HepG2 (cell line): ENCODE measurements around the gene UBC. TPM values are rescaled to one million over a fixed set of nuclear protein-coding genes. Genes with fewer than 3 reads are reported as not detected.

Experiments used
- ATAC-seq: fragments of 200-7000 bp; cut with Tn5 transposase; 3 replicates; pipeline ENCODE4 v1.9.1; 2020; ENCODE audit warnings: mild to moderate bottlenecking, moderate library complexity
- BruUV-seq: library from RNA; stranded (reverse); fragments of 400-500 nt; replicated peaks from 2 replicates; lab custom pipeline; 2021; lab: Mats Ljungman, UMichigan
- CTCF ChIA-PET: fragments of 300-600 bp; formaldehyde crosslinking; extraction: SDS; loops from one replicate; lab custom pipeline; 2021; ENCODE audit warnings: low total read pairs, inconsistent platforms, low intra/inter-chr PET ratio; lab: Yijun Ruan, JAX
- POLR2A ChIA-PET: fragments of 350-600 bp; sonication (Branson Sonifier 250); formaldehyde crosslinking; loops from one replicate; lab custom pipeline; 2020; ENCODE audit warnings: antibody characterized with exemption, inconsistent platforms; lab: Yijun Ruan, JAX
- DNase-seq: peaks from one replicate; pipeline ENCODE4 v3.0.0-alpha.2; 2015; ENCODE audit warnings: low spot score
- FAIRE-seq: peaks from 3 replicates; lab custom pipeline; 2011; peaks lifted over from hg19 to GRCh38; lab: Jason Lieb, UNC
- H2AFZ ChIP-seq: one replicate; pipeline ENCODE4 v1.6.1; 2011; ENCODE audit warnings: low read length, inconsistent platforms
- H3K27ac ChIP-seq: fragments of 300-600 bp; 3 replicates; pipeline ENCODE4 v1.8.0; 2011; ENCODE audit warnings: mixed run types, mild to moderate bottlenecking, mixed read lengths, low read length, inconsistent platforms; ENCODE audit not compliant: insufficient read depth; ENCODE audit errors: extremely low read length
- H3K27me3 ChIP-seq, 2 experiments: fragments of 200-600 bp in 1 of 2; 2 replicates in 1 of 2; 3 replicates in 1 of 2; pipeline versions ENCODE4 v1.6.0 to v1.8.0; 2011; ENCODE audit warnings: low read length in 2 of 2, mild to moderate bottlenecking in 2 of 2, moderate library complexity in 2 of 2, inconsistent platforms in 1 of 2; ENCODE audit not compliant: insufficient read depth in 2 of 2, control insufficient read depth in 1 of 2
- H3K36me3 ChIP-seq, 2 experiments: fragments of 200-600 bp in 1 of 2; replicated peaks in 1 of 2; 2 replicates in 1 of 2; 3 replicates in 1 of 2; pipeline versions ENCODE4 v1.5.1 to v1.8.0; 2011; ENCODE audit warnings: low read length in 2 of 2, inconsistent platforms in 1 of 2; ENCODE audit not compliant: insufficient read depth in 2 of 2, control insufficient read depth in 1 of 2
- H3K4me1 ChIP-seq: 2 replicates; pipeline ENCODE4 v1.5.1; 2012; ENCODE audit warnings: low read length, inconsistent platforms; ENCODE audit not compliant: insufficient read depth
- H3K4me2 ChIP-seq: 2 replicates; pipeline ENCODE4 v1.6.0; 2011; ENCODE audit warnings: low read depth, low read length, inconsistent platforms
- H3K4me3 ChIP-seq, 3 experiments: fragments of 200-600 bp in 1 of 3; sonication (generic), shearing (Covaris generic) in 1 of 3; replicated peaks in 1 of 3; 2 replicates each; pipeline ENCODE4 v1.5.1; 2011 to 2016; ENCODE audit warnings: low read length in 3 of 3, inconsistent platforms in 2 of 3, low read depth in 2 of 3, mild to moderate bottlenecking in 2 of 3, control low read depth in 1 of 3, mixed read lengths in 1 of 3; ENCODE audit not compliant: insufficient read depth in 1 of 3
- H3K79me2 ChIP-seq: one replicate; pipeline ENCODE4 v1.6.1; 2011; ENCODE audit warnings: low read length, inconsistent platforms; ENCODE audit not compliant: insufficient read depth
- H3K9ac ChIP-seq: 2 replicates; pipeline ENCODE4 v1.6.0; 2011; ENCODE audit warnings: mild to moderate bottlenecking, low read depth, low read length, inconsistent platforms; ENCODE audit not compliant: insufficient read depth
- H3K9me3 ChIP-seq: 2 replicates; pipeline ENCODE4 v1.5.1; 2012; ENCODE audit warnings: mild to moderate bottlenecking, low read length
- H4K20me1 ChIP-seq: 2 replicates; pipeline ENCODE4 v1.6.0; 2011; ENCODE audit warnings: inconsistent platforms, mild to moderate bottlenecking, low read length, moderate library complexity; ENCODE audit not compliant: insufficient read depth
- ATAD3A ChIP-seq: sonication (generic); formaldehyde crosslinking; IDR thresholded peaks from 2 replicates; pipeline ENCODE4 v1.4.0; 2020; ENCODE audit warnings: missing genetic modification reagents
- CBX5 ChIP-seq: sonication (generic); formaldehyde crosslinking; IDR thresholded peaks from 2 replicates; pipeline ENCODE4 v1.4.0; 2020; ENCODE audit warnings: missing genetic modification reagents, borderline replicate concordance
- DPF2 ChIP-seq: sonication (generic); formaldehyde crosslinking; IDR thresholded peaks from 2 replicates; pipeline ENCODE4 v1.4.0; 2020; ENCODE audit warnings: mild to moderate bottlenecking, low read depth, missing genetic modification reagents, borderline replicate concordance
- GFI1 ChIP-seq: sonication (generic); formaldehyde crosslinking; IDR thresholded peaks from 2 replicates; pipeline ENCODE4 v1.5.0; 2020; ENCODE audit warnings: missing genetic modification reagents, mild to moderate bottlenecking, borderline replicate concordance
- NR1H2 ChIP-seq: sonication (generic); formaldehyde crosslinking; IDR thresholded peaks from 2 replicates; pipeline ENCODE4 v1.8.1; 2022; ENCODE audit warnings: low read depth, missing genetic modification reagents, borderline replicate concordance
- SOX13 ChIP-seq, 3 experiments: fragments of 450-650 bp in 1 of 3; sonication (generic) in 1 of 3; formaldehyde crosslinking in 1 of 3; IDR thresholded peaks in 2 of 3; conservative IDR thresholded peaks in 1 of 3; 2 replicates each; pipeline versions ENCODE4 v1.5.0 to v1.6.1; 2016 to 2020; ENCODE audit warnings: antibody characterized with exemption in 1 of 3, mild to moderate bottlenecking in 1 of 3, missing compliant biosample characterization in 1 of 3, missing genetic modification reagents in 1 of 3, moderate library complexity in 1 of 3
- SRSF9 ChIP-seq: fragments of 200-400 bp; formaldehyde crosslinking; IDR thresholded peaks from 2 replicates; pipeline ENCODE4 v1.6.1; 2018; ENCODE audit warnings: borderline replicate concordance, mild to moderate bottlenecking, low read depth, low read length; ENCODE audit not compliant: insufficient read depth, poor library complexity, severe bottlenecking
- TEAD3 ChIP-seq: optimal IDR thresholded peaks from 2 replicates; pipeline ENCODE3; 2016; ENCODE audit warnings: borderline replicate concordance
- ZFAT ChIP-seq: sonication (generic); formaldehyde crosslinking; conservative IDR thresholded peaks from 2 replicates; pipeline ENCODE4 v1.8.1; 2023; ENCODE audit warnings: missing genetic modification reagents, inconsistent platforms
- ZNF660 ChIP-seq: sonication (generic); formaldehyde crosslinking; IDR thresholded peaks from 2 replicates; pipeline ENCODE4 v1.5.1; 2020; ENCODE audit warnings: mild to moderate bottlenecking, low read depth, missing genetic modification reagents, borderline replicate concordance
- ZSCAN31 ChIP-seq: sonication (generic); formaldehyde crosslinking; IDR thresholded peaks from 2 replicates; pipeline ENCODE4 v1.5.0; 2020; ENCODE audit warnings: low read depth, mild to moderate bottlenecking, missing genetic modification reagents
- WGBS: methylation state at CpG from one replicate; pipeline ENCODE4 v1.1.6; 2017; ENCODE audit warnings: low lambda C conversion rate; 5-methylcytosine and 5-hydroxymethylcytosine counted together
- in situ Hi-C: cut with HindIII; loops from 2 replicates; pipeline ENCODE4 v1.10.0; 2017; ENCODE audit warnings: low pct_unique_long_range_greater_than_20kb; ENCODE audit not compliant: extremely low pct_ligation_motif_present
- intact Hi-C: fragments of 100-400 bp; cut with micrococcal nuclease; formaldehyde crosslinking; loops from one replicate; pipeline ENCODE4 v1.10.0; 2022; ENCODE audit not compliant: unreplicated experiment
- polyA plus RNA-seq, 8 experiments: library from polyadenylated mRNA; depleted of rRNA in 3 of 8; stranded (reverse) in 7 of 8; unstranded in 1 of 8; fragments of >200 nt; fragmentation: Illumina TruSeq in 4 of 8; extraction: Trizol in 4 of 8; gene quantifications; 2 replicates each; pipeline versions ENCODE4 v1.2.1 to v1.2.3, GENCODE V29; 2011 to 2016; ENCODE audit warnings: low read depth in 4 of 8, missing spikeins in 1 of 8, mixed read lengths in 1 of 8; ENCODE audit not compliant: insufficient read depth in 1 of 8
- total RNA-seq, 5 experiments: library from RNA; depleted of rRNA; stranded (reverse); fragments of >200 nt; fragmentation: Illumina TruSeq; extraction: Trizol; gene quantifications; 2 replicates each; pipeline ENCODE4 v1.2.3, GENCODE V29; 2016; ENCODE audit warnings: low read depth in 1 of 5
- TF ChIP-seq, protein P1 (sequence below): sonication (generic); formaldehyde crosslinking; IDR thresholded peaks from 2 replicates; pipeline ENCODE4 v1.9.0; 2022; ENCODE audit warnings: missing genetic modification reagents, mild to moderate bottlenecking, borderline replicate concordance

UBC gene
- total and polyA plus RNA-seq, 2 of the 13 experiments (the other 11 are each of a cell fraction or from before 2014, with no cell fraction given) = 805 to 1,432 TPM

DNA sequence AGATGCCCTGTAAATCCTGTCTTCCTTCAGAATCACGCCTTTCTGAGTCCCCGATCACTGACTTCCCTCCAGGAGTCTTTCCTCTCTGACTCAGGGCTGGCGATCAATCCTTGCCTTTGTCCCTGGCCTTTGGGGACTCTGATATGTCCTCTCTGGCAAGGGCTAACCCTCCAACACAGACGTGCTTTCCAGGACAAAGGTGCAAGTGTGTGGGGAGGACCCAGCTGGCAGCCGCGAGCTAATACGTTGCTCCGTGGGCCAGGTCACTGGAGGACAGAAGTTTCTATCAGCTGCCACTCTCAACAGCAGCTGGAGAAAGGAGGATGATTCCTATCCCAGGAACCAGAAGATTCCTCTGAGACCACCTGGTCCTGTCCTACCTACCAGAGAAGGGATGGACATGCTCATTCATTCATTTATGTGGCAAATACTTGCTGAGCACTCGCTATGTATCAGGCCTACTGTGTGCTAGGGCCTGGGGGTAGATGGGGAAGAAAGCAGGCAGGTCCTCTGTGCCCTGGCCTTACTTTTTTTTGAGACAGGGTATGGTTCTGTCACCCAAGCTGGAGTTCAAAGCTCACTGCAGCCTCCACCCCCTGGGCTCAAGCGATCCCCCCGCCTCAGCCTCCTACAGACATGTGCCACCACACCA lies 42.3 kb downstream of the UBC start (continued):
- no peak for TF ChIP-seq GFI1 (CRISPR knock-in tag)
- no peak for TF ChIP-seq ZNF660
- no peak for TF ChIP-seq ZFAT
- no peak for TF ChIP-seq SRSF9
- no peak for TF ChIP-seq CBX5 (CRISPR knock-in tag)
- no peak for TF ChIP-seq DPF2 (CRISPR knock-in tag)
- TF ChIP-seq ZSCAN31 (CRISPR knock-in tag) = no peak
- no peak for TF ChIP-seq SOX13 (IDR thresholded peaks at IDR 0.05)
- TF ChIP-seq SOX13 (CRISPR knock-in tag; conservative IDR thresholded peaks at IDR 0.05 in 1 of 2, IDR thresholded peaks at IDR 0.05 in 1 of 2) = no peak
- no peak for TF ChIP-seq NR1H2
- TF ChIP-seq ATAD3A (CRISPR knock-in tag) = no peak

GRCh38 chr12:124871297-124871696 lies 43.2 kb downstream of the UBC start:
- H4K20me1 ChIP-seq = no peaks in the 10 kb centered on the region
- H3K9me3 ChIP-seq = no peaks in the 10 kb centered on the region
- WGBS = 61% methylated on average over 4 of the region's 4 CpGs
- ATAC-seq (no peak), FAIRE-seq (no peak), DNase-seq (no peak)
- H2AFZ ChIP-seq = no peak overlapping the region
- H3K4me3 ChIP-seq = no peak overlapping the region
- H3K4me2 ChIP-seq = peak overlapping the region; percentile 72
- H3K27me3 ChIP-seq = no peaks in the 10 kb centered on the region
- TF ChIP-seq, protein P1, sequence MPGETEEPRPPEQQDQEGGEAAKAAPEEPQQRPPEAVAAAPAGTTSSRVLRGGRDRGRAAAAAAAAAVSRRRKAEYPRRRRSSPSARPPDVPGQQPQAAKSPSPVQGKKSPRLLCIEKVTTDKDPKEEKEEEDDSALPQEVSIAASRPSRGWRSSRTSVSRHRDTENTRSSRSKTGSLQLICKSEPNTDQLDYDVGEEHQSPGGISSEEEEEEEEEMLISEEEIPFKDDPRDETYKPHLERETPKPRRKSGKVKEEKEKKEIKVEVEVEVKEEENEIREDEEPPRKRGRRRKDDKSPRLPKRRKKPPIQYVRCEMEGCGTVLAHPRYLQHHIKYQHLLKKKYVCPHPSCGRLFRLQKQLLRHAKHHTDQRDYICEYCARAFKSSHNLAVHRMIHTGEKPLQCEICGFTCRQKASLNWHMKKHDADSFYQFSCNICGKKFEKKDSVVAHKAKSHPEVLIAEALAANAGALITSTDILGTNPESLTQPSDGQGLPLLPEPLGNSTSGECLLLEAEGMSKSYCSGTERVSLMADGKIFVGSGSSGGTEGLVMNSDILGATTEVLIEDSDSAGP (CRISPR knock-in tag) = no peak
- peak; percentile 10 for TF ChIP-seq TEAD3 (CRISPR knock-in tag)
- H3K79me2 ChIP-seq = no peaks in the 10 kb centered on the region
- in situ Hi-C loops (no loop called here), intact Hi-C loops (no loop called here)
- H3K4me1 ChIP-seq = peaks cover 85% of the 10 kb centered on the region
- ChIA-PET CTCF (no interaction called here), POLR2A (interaction anchor here (0.9 to 2.7 kb wide), 5 partner anchors 14 to 46 kb away, joined by 3 to 12 read pairs (median 5); partner anchors contain the start of gene UBC)
- BruUV-seq = no TSS peak
- no peaks in the 10 kb centered on the region for H3K36me3 ChIP-seq
- peak overlapping the region; percentile 12 for H3K27ac ChIP-seq
- H3K9ac ChIP-seq = no peak overlapping the region
